B cell (primary cell): ENCODE data around the gene VAV3. TPM values are rescaled to one million over a fixed set of nuclear protein-coding genes. Genes with fewer than 3 reads are reported as not detected.

Experiments
- ATAC-seq: fragments of 200-7000 bp; cut with Tn5 transposase; one replicate; pipeline ENCODE4 v1.10.0; 2021; ENCODE audit warnings: low read depth, mild to moderate bottlenecking, moderate number of reproducible peaks, moderate library complexity
- CTCF ChIA-PET: fragments of 350-600 bp; sonication (Branson Sonifier 250); formaldehyde crosslinking; loops from one replicate; lab custom pipeline; 2021; ENCODE audit warnings: antibody characterized with exemption, inconsistent platforms; lab: Charles Lee
- POLR2A ChIA-PET: fragments of 350-600 bp; sonication (Branson Sonifier 250); formaldehyde crosslinking; loops from one replicate; lab custom pipeline; 2021; ENCODE audit warnings: antibody characterized with exemption; lab: Charles Lee
- DNase-seq: peaks from one replicate; pipeline ENCODE4 v3.0.0; 2013
- H2AFZ ChIP-seq: 2 replicates; pipeline ENCODE4 v1.6.1; 2012; ENCODE audit warnings: mild to moderate bottlenecking, low read depth, low read length; ENCODE audit not compliant: insufficient read depth, poor library complexity, severe bottlenecking
- H3K27ac ChIP-seq, 2 donors: 1 replicate in 1 of 2; 2 replicates in 1 of 2; pipeline ENCODE4 v1.5.1; 2012 to 2013; ENCODE audit warnings: low read length in 2 of 2, mild to moderate bottlenecking in 2 of 2, moderate library complexity in 1 of 2
- H3K27me3 ChIP-seq, 4 experiments: fragments of 200-600 bp in 1 of 4; sonication (generic) in 1 of 4; replicated peaks in 1 of 4; 1 replicate in 2 of 4; 2 replicates in 2 of 4; pipeline versions ENCODE4 v1.6.1 to v1.7.0; 2013 to 2016; ENCODE audit warnings: low read length in 3 of 4, mild to moderate bottlenecking in 2 of 4, mixed read lengths in 1 of 4, moderate library complexity in 1 of 4; ENCODE audit not compliant: insufficient read depth in 4 of 4, control insufficient read depth in 3 of 4; ENCODE audit errors: control extremely low read depth in 1 of 4
- H3K36me3 ChIP-seq, 2 experiments: replicated peaks in 1 of 2; 1 replicate in 1 of 2; 2 replicates in 1 of 2; pipeline versions ENCODE4 v1.6.1 to v1.7.1; 2013; ENCODE audit warnings: low read length in 1 of 2; ENCODE audit not compliant: insufficient read depth in 2 of 2, control insufficient read depth in 1 of 2; ENCODE audit errors: control extremely low read depth in 1 of 2, extremely low read depth in 1 of 2
- H3K4me1 ChIP-seq, 2 donors: fragments of 200-600 bp in 1 of 2; sonication (generic) in 1 of 2; 1 replicate in 1 of 2; 2 replicates in 1 of 2; pipeline versions ENCODE4 v1.5.1 to v1.6.1; 2013 to 2017; ENCODE audit warnings: low read length in 2 of 2; ENCODE audit not compliant: control insufficient read depth in 2 of 2, insufficient read depth in 2 of 2
- H3K4me2 ChIP-seq: replicated peaks from 2 replicates; pipeline ENCODE3; 2012; ENCODE audit warnings: mild to moderate bottlenecking, low read depth, low read length; ENCODE audit not compliant: poor library complexity, severe bottlenecking
- H3K4me3 ChIP-seq, 5 experiments: fragments of 200-600 bp in 1 of 5; sonication (generic) in 1 of 5; 1 replicate in 3 of 5; 2 replicates in 2 of 5; pipeline versions ENCODE4 v1.5.1 to v1.7.0; 2011 to 2016; ENCODE audit warnings: low read length in 4 of 5, mild to moderate bottlenecking in 4 of 5, low read depth in 2 of 5, control low read depth in 1 of 5, moderate library complexity in 1 of 5; ENCODE audit not compliant: insufficient read depth in 1 of 5; ENCODE audit errors: control extremely low read depth in 1 of 5, extremely low read depth in 1 of 5
- H3K79me2 ChIP-seq: fragments of 200-600 bp; sonication (generic); one replicate; pipeline ENCODE4 v1.6.0; 2016; ENCODE audit warnings: low read length; ENCODE audit not compliant: control insufficient read depth, insufficient read depth
- H3K9ac ChIP-seq: fragments of 200-600 bp; sonication (generic); 2 replicates; pipeline ENCODE4 v1.6.1; 2017; ENCODE audit warnings: mild to moderate bottlenecking, low read length, moderate library complexity
- H3K9me3 ChIP-seq, 3 donors: one replicate each; pipeline versions ENCODE4 v1.6.1 to v1.7.1; 2013; ENCODE audit warnings: low read length in 2 of 3; ENCODE audit not compliant: control insufficient read depth in 2 of 3, insufficient read depth in 1 of 3; ENCODE audit errors: control extremely low read depth in 1 of 3
- H4K20me1 ChIP-seq: 2 replicates; pipeline ENCODE4 v1.6.0; 2012; ENCODE audit warnings: mild to moderate bottlenecking, low read length; ENCODE audit not compliant: insufficient read depth, control insufficient read depth, poor library complexity, severe bottlenecking
- H3K27ac Mint-ChIP-seq: one replicate; pipeline ENCODE4 v1.8.0; 2021; ENCODE audit warnings: mixed read lengths
- H3K27me3 Mint-ChIP-seq: one replicate; pipeline ENCODE4 v1.8.0; 2021; ENCODE audit warnings: mixed read lengths
- H3K4me1 Mint-ChIP-seq: one replicate; pipeline ENCODE4 v1.8.0; 2021; ENCODE audit warnings: mixed read lengths
- H3K4me3 Mint-ChIP-seq: one replicate; pipeline ENCODE4 v1.8.0; 2021; ENCODE audit warnings: mixed read lengths
- H3K9me3 Mint-ChIP-seq: one replicate; pipeline ENCODE4 v1.8.0; 2022; ENCODE audit warnings: mixed read lengths; ENCODE audit not compliant: insufficient read depth
- EZH2 ChIP-seq: IDR thresholded peaks from 2 replicates; pipeline ENCODE4 v1.6.1; 2012; ENCODE audit warnings: borderline replicate concordance, low read depth, mild to moderate bottlenecking, moderate library complexity, low read length; ENCODE audit not compliant: insufficient read depth, poor library complexity, severe bottlenecking
- WGBS: methylation state at CpG from one replicate; pipeline ENCODE4 v1.1.5; 2013; ENCODE audit warnings: missing lambda C conversion rate; ENCODE audit not compliant: insufficient coverage; 5-methylcytosine and 5-hydroxymethylcytosine counted together
- intact Hi-C: fragments of 100-400 bp; cut with micrococcal nuclease; formaldehyde crosslinking; loops from one replicate; pipeline ENCODE4 v1.10.0; 2022
- polyA plus RNA-seq: library from polyadenylated mRNA; depleted of rRNA; stranded (reverse); fragments of >200 nt; gene quantifications from 2 replicates; pipeline ENCODE4 v1.2.3, GENCODE V29; 2012
- total RNA-seq, 2 donors: library from RNA; stranded (reverse); fragments of 120-200 nt in 1 of 2; gene quantifications; 1 replicate in 1 of 2; 2 replicates in 1 of 2; pipeline versions ENCODE4 v1.2.3 to v1.2.4, GENCODE V29; 2013 to 2022
- TF ChIP-seq, protein P1 (sequence below): fragments of 200-600 bp; IDR thresholded peaks from one replicate; pipeline ENCODE4 v1.8.0; 2022; ENCODE audit warnings: antibody characterized with exemption, mild to moderate bottlenecking

Gene VAV3
- total and polyA plus RNA-seq, 2 donors (not counting 1 experiment from before 2014, with no cell fraction given): 14.8 to 32.5 TPM

DNA sequence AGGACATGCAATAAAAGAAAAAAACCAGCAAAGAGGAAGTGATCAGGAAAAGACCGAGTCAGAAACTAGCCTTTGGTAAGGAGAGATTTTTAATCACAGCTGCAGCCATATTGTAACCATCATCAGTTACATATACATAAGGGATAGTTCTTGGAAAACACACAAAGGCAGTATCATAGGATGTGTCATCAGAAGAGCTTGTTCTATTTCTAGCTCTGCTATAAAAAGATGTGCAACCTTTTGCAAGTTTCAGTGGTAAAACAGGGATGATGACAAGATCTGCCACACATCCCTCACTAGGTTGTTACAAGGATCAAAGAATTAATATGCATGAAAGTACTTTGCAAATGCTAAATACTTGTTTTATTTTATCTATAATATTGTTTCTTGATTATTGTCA lies 342.0 kb downstream of the VAV3 start:
- Histone ChIP-seq H3K4me3 (no peak overlapping the region), H2AFZ (no peak overlapping the region), H3K27me3 (no peaks in the 10 kb centered on the region), H3K9me3 (peaks cover 0 to 17% (median 0%) of the 10 kb centered on the region in 3 donors), H3K79me2 (no peaks in the 10 kb centered on the region), H3K9ac (no peak overlapping the region), H3K27ac (no peak overlapping the region), H4K20me1 (peaks cover 5% of the 10 kb centered on the region), H3K4me2 (no peak overlapping the region), H3K36me3 (peaks cover 16 to 28% of the 10 kb centered on the region in 2 experiments), H3K4me1 (no peaks in the 10 kb centered on the region)
- no peak overlapping the region for H3K4me3 Mint-ChIP-seq
- DNase-seq (no peak), ATAC-seq (no peak)
- WGBS: no CpG with 5 or more reads among the region's 1 CpG
- H3K27ac Mint-ChIP-seq: no peak overlapping the region
- TF ChIP-seq EZH2: no peak
- TF ChIP-seq, protein P1, sequence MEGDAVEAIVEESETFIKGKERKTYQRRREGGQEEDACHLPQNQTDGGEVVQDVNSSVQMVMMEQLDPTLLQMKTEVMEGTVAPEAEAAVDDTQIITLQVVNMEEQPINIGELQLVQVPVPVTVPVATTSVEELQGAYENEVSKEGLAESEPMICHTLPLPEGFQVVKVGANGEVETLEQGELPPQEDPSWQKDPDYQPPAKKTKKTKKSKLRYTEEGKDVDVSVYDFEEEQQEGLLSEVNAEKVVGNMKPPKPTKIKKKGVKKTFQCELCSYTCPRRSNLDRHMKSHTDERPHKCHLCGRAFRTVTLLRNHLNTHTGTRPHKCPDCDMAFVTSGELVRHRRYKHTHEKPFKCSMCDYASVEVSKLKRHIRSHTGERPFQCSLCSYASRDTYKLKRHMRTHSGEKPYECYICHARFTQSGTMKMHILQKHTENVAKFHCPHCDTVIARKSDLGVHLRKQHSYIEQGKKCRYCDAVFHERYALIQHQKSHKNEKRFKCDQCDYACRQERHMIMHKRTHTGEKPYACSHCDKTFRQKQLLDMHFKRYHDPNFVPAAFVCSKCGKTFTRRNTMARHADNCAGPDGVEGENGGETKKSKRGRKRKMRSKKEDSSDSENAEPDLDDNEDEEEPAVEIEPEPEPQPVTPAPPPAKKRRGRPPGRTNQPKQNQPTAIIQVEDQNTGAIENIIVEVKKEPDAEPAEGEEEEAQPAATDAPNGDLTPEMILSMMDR: no peak
- ChIA-PET CTCF (no interaction called here), POLR2A (no interaction called here)
- H3K9me3 Mint-ChIP-seq: no peaks in the 10 kb centered on the region
- no peaks in the 10 kb centered on the region for H3K27me3 Mint-ChIP-seq
- intact Hi-C loops: no loop called here
- peaks cover 13% of the 10 kb centered on the region for H3K4me1 Mint-ChIP-seq

DNA sequence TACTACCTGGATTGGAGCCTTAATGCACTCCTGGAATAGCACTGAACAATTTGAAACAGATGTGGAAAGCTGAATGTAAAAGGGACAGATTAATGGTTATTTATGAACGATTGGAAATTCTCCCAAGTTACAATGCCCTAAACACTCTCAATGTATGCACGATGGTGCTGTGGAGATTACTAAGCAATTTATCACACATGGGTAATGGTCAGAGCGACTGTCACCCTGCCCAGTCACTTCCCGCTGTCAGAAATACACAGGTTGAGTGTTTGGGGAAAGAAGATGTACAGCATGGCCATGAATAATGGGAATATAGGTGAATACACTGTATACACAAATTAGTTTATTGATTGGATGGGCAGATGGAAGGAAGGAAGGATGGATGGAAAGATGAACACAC lies 342.4 kb downstream of the VAV3 start:
- Histone ChIP-seq H2AFZ (no peak overlapping the region), H3K4me2 (no peak overlapping the region), H3K27me3 (no peaks in the 10 kb centered on the region), H3K36me3 (peaks cover 19 to 30% of the 10 kb centered on the region in 2 experiments), H3K4me3 (no peak overlapping the region), H4K20me1 (peaks cover 5% of the 10 kb centered on the region), H3K79me2 (no peaks in the 10 kb centered on the region), H3K27ac (no peak overlapping the region), H3K4me1 (no peaks in the 10 kb centered on the region), H3K9ac (no peak overlapping the region), H3K9me3 (peaks cover 0 to 17% (median 0%) of the 10 kb centered on the region in 3 donors)
- ChIA-PET CTCF (no interaction called here), POLR2A (no interaction called here)
- Mint-ChIP-seq H3K4me3 (no peak overlapping the region), H3K9me3 (no peaks in the 10 kb centered on the region), H3K4me1 (peaks cover 13% of the 10 kb centered on the region), H3K27ac (no peak overlapping the region), H3K27me3 (no peaks in the 10 kb centered on the region)
- intact Hi-C loops: no loop called here
- WGBS: 88% methylated on average over 2 of the region's 4 CpGs
- DNase-seq (no peak), ATAC-seq (no peak)
- TF ChIP-seq, protein P1: no peak
- TF ChIP-seq EZH2: no peak
